Measurements from ENCODE around the gene PARP4. TPM values are rescaled to one million over a fixed set of nuclear protein-coding genes. Genes with fewer than 3 reads are reported as not detected.

The PARP4 gene
- total and polyA plus RNA-seq, 2 donors (not counting 1 experiment from before 2014, with no cell fraction given): 22.2 to 88.8 TPM

DNA sequence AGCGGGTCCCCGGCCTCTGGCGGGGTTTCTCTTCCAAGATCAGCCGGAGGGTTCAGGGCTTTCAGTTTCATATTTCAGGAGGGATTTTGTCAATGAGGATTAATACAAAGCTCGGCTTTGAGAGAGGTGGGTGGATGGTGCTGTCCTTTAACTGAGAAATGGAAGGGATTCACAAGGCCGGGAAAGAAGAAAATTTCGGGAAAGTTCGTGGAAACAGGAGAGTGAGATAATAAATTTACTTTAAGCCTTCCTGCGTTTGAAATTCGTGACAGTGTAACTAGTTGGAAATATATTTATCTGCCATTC is 283 bp upstream of the PARP4 start:
- CTCF ChIA-PET: no interaction called here
- H3K4me3 ChIP-seq (ENCODE audit: control extremely low read depth in 1 of 5, extremely low read depth in 1 of 5, insufficient read depth in 1 of 5, low read depth in 2 of 5, low read length in 4 of 5): peak overlapping the region; percentile 60 to 95 (median 85)
- peaks cover 46% of the 10 kb centered on the region for H3K79me2 ChIP-seq (ENCODE audit: control insufficient read depth, insufficient read depth, low read length)
- peaks cover 11 to 19% of the 10 kb centered on the region in 2 donors for H3K4me1 ChIP-seq (ENCODE audit: control insufficient read depth in 2 of 2, insufficient read depth in 2 of 2, low read length in 2 of 2)
- H3K27ac ChIP-seq (ENCODE audit: low read length in 2 of 2): peak overlapping the region in 1 of 2 donors; percentile 81
- DNase-seq (no peak), ATAC-seq (ENCODE audit: low read depth) (no peak)
- peak overlapping the region; percentile 85 for H2AFZ ChIP-seq (ENCODE audit: insufficient read depth, low read depth, low read length, poor library complexity, severe bottlenecking)
- Mint-ChIP-seq H3K9me3 (ENCODE audit: insufficient read depth) (no peaks in the 10 kb centered on the region), H3K4me1 (peaks cover 27% of the 10 kb centered on the region), H3K27me3 (no peaks in the 10 kb centered on the region), H3K4me3 (peak overlapping the region; percentile 88), H3K27ac (peak overlapping the region; percentile 85)
- WGBS (ENCODE audit: insufficient coverage): 1% methylated on average over 10 of the region's 10 CpGs
- no peak for TF ChIP-seq EZH2 (IDR thresholded peaks at IDR 0.05; ENCODE audit: borderline replicate concordance, insufficient read depth, low read depth, low read length, poor library complexity, severe bottlenecking)
- TF ChIP-seq, protein P1, sequence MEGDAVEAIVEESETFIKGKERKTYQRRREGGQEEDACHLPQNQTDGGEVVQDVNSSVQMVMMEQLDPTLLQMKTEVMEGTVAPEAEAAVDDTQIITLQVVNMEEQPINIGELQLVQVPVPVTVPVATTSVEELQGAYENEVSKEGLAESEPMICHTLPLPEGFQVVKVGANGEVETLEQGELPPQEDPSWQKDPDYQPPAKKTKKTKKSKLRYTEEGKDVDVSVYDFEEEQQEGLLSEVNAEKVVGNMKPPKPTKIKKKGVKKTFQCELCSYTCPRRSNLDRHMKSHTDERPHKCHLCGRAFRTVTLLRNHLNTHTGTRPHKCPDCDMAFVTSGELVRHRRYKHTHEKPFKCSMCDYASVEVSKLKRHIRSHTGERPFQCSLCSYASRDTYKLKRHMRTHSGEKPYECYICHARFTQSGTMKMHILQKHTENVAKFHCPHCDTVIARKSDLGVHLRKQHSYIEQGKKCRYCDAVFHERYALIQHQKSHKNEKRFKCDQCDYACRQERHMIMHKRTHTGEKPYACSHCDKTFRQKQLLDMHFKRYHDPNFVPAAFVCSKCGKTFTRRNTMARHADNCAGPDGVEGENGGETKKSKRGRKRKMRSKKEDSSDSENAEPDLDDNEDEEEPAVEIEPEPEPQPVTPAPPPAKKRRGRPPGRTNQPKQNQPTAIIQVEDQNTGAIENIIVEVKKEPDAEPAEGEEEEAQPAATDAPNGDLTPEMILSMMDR (IDR thresholded peaks at IDR 0.05): no peak
- peak overlapping the region; percentile 75 for H3K4me2 ChIP-seq (replicated peaks; ENCODE audit: low read depth, low read length, poor library complexity, severe bottlenecking)
- peak overlapping the region; percentile 80 for H3K9ac ChIP-seq (ENCODE audit: low read length)
- intact Hi-C loops (cut with micrococcal nuclease): loop anchor here (5.0 kb wide), 2 partner anchors 241 to 1674 kb away; no protein-coding TSS in a partner anchor
- no peaks in the 10 kb centered on the region for H3K9me3 ChIP-seq (ENCODE audit: control extremely low read depth in 1 of 3, control insufficient read depth in 2 of 3, insufficient read depth in 1 of 3, low read length in 2 of 3)
- POLR2A ChIA-PET: no interaction called here
- H3K36me3 ChIP-seq (replicated peaks in 1 of 2; ENCODE audit: control extremely low read depth in 1 of 2, control insufficient read depth in 1 of 2, extremely low read depth in 1 of 2, insufficient read depth in 2 of 2, low read length in 1 of 2): peaks cover 0 to 8% of the 10 kb centered on the region in 2 experiments
- no peaks in the 10 kb centered on the region for H3K27me3 ChIP-seq (replicated peaks in 1 of 4; ENCODE audit: control extremely low read depth in 1 of 4, control insufficient read depth in 3 of 4, insufficient read depth in 4 of 4, low read length in 3 of 4)
- H4K20me1 ChIP-seq (ENCODE audit: control insufficient read depth, insufficient read depth, low read length, poor library complexity, severe bottlenecking): peaks cover 22% of the 10 kb centered on the region

DNA sequence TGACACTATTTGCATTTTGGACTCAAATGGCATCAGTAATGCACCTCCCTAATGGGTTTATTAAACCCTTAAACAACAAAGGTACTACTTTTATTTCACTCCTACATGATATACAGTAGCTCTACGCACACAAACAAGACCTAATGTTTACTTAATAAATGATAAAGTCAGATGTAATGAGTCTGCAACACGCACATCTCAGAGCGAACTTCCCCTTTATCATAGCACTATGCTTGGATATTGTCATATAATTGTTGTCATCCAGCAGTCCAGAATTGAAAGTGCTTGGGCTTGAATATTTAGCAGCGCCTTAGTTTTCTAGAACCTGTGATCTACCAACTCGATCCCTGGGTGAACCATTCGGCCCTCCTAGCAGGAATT is 772 bp downstream of the PARP4 start:
- Histone ChIP-seq H3K4me2 (replicated peaks; ENCODE audit: low read depth, low read length, poor library complexity, severe bottlenecking) (peak overlapping the region; percentile 75), H3K4me3 (ENCODE audit: control extremely low read depth in 1 of 5, extremely low read depth in 1 of 5, insufficient read depth in 1 of 5, low read depth in 2 of 5, low read length in 4 of 5) (peak overlapping the region; percentile 64 to 95 (median 86)), H3K9me3 (ENCODE audit: control extremely low read depth in 1 of 3, control insufficient read depth in 2 of 3, insufficient read depth in 1 of 3, low read length in 2 of 3) (no peaks in the 10 kb centered on the region), H3K4me1 (ENCODE audit: control insufficient read depth in 2 of 2, insufficient read depth in 2 of 2, low read length in 2 of 2) (peaks cover 11 to 19% of the 10 kb centered on the region in 2 donors), H2AFZ (ENCODE audit: insufficient read depth, low read depth, low read length, poor library complexity, severe bottlenecking) (peak overlapping the region; percentile 85), H3K27ac (ENCODE audit: low read length in 2 of 2) (peak overlapping the region; percentile 57 to 81), H4K20me1 (ENCODE audit: control insufficient read depth, insufficient read depth, low read length, poor library complexity, severe bottlenecking) (peaks cover 32% of the 10 kb centered on the region), H3K27me3 (replicated peaks in 1 of 4; ENCODE audit: control extremely low read depth in 1 of 4, control insufficient read depth in 3 of 4, insufficient read depth in 4 of 4, low read length in 3 of 4) (no peaks in the 10 kb centered on the region), H3K79me2 (ENCODE audit: control insufficient read depth, insufficient read depth, low read length) (peaks cover 56% of the 10 kb centered on the region), H3K9ac (ENCODE audit: low read length) (peak overlapping the region; percentile 80), H3K36me3 (replicated peaks in 1 of 2; ENCODE audit: control extremely low read depth in 1 of 2, control insufficient read depth in 1 of 2, extremely low read depth in 1 of 2, insufficient read depth in 2 of 2, low read length in 1 of 2) (peaks cover 0 to 10% of the 10 kb centered on the region in 2 experiments)
- H3K27me3 Mint-ChIP-seq: no peaks in the 10 kb centered on the region
- H3K4me1 Mint-ChIP-seq: peaks cover 29% of the 10 kb centered on the region
- intact Hi-C loops (cut with micrococcal nuclease): loop anchor here (5.0 kb wide), 2 partner anchors 240 to 1675 kb away; no protein-coding TSS in a partner anchor
- ChIA-PET POLR2A (no interaction called here), CTCF (no interaction called here)
- TF ChIP-seq, protein P1 (IDR thresholded peaks at IDR 0.05): no peak
- TF ChIP-seq EZH2 (IDR thresholded peaks at IDR 0.05; ENCODE audit: borderline replicate concordance, insufficient read depth, low read depth, low read length, poor library complexity, severe bottlenecking): no peak
- H3K27ac Mint-ChIP-seq: peak overlapping the region; percentile 85
- 0% methylated on average over 3 of the region's 6 CpGs for WGBS (ENCODE audit: insufficient coverage)
- H3K4me3 Mint-ChIP-seq: peak overlapping the region; percentile 88
- DNase-seq: peak; percentile 62
- ATAC-seq (ENCODE audit: low read depth): peak; percentile 19
- no peaks in the 10 kb centered on the region for H3K9me3 Mint-ChIP-seq (ENCODE audit: insufficient read depth)
